Hematopoietic multipotent progenitor cell (in vitro differentiated cells): ENCODE data around the gene ARMS2. TPM values are rescaled to one million over a fixed set of nuclear protein-coding genes. Genes with fewer than 3 reads are reported as not detected.
A peak's percentile ranks its signal among the peaks of the same experiment; 100 is the strongest.

Experiments
- DNase-seq, 3 donors: peaks; one replicate each; pipeline ENCODE4 v3.0.0-alpha.2; 2011 to 2015; ENCODE audit warnings: low read depth in 2 of 3, low spot score in 2 of 3
- total RNA-seq: library from RNA; depleted of rRNA; stranded (reverse); fragments of >200 nt; gene quantifications from one replicate; pipeline ENCODE4 v1.2.3, GENCODE V29; 2012

Gene ARMS2, protein sequence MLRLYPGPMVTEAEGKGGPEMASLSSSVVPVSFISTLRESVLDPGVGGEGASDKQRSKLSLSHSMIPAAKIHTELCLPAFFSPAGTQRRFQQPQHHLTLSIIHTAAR
- total RNA-seq, result not detected

DNA sequence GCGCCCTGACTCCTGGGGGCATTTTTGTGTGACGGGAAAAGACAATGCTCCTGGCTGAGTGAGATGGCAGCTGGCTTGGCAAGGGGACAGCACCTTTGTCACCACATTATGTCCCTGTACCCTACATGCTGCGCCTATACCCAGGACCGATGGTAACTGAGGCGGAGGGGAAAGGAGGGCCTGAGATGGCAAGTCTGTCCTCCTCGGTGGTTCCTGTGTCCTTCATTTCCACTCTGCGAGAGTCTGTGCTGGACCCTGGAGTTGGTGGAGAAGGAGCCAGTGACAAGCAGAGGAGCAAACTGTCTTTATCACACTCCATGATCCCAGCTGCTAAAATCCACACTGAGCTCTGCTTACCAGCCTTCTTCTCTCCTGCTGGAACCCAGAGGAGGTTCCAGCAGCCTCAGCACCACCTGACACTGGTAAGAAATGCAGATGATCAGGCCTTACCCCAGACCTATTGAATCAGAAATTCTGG lies at the start of gene ARMS2:
ARMS2 (plus strand) TSS at position 51 of the 478 bp plus-strand sequence; CDS start at position 126, 75 bp downstream.
- DNase-seq, result no peak

DNA sequence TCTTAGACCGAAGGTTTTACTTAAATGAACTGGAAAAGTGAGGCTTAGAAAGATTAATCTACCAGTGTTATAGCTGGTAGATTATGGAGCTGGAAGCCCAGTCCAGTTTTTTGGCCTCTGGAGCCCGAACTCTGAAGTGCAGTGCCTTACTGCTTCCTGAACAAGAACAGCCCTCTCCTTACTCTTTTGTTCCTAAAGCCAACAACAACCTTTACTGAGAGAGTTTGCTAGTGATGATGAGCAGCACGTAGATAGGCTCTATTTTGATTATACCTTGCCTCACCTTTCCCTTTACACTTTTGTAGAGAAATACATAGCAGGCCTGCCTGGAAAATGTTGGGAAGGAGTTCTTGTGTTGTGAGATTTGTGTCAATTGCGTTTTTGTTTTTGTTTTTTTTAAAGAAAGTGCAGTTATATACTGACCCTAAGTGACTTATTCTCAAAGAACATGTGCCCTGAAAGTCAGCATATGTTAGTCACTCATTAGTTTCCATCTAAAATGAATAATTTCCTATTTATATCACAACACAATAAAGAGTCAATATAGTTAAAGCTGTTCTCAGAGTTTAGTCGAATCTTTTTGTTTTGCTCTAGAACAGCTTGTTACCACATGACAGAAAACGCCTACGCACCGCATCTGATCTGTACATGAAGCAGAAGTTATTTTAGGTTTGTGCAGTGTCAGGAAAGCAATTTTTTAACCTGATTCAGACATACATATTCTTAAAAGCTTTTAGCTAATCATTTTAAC lies 46.9 kb upstream of the ARMS2 start:
- no peak for DNase-seq

DNA sequence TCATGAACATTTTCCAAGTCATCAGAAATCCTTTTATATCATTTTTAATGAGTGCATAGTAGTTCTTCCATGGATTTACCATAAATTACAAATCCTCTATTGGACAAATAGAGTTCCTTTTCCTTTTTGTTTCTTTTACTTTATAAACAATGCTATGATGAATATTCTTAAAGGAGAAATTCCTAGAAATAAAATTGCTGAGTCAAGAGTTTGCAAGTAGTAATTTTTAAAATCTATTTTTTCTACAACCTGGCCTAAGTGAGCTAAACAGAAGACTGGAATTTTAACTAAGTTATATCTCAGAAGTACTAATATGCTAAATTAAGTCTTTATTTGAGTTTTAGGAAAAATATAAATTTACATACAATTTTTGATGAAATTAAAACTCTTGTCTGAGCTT lies 41.1 kb upstream of the ARMS2 start:
- DNase-seq, result no peak

- DNase-seq, result no peak
Observed at GRCh38 chr10:122417667-122418066, 36.8 kb upstream of the ARMS2 start.

DNA sequence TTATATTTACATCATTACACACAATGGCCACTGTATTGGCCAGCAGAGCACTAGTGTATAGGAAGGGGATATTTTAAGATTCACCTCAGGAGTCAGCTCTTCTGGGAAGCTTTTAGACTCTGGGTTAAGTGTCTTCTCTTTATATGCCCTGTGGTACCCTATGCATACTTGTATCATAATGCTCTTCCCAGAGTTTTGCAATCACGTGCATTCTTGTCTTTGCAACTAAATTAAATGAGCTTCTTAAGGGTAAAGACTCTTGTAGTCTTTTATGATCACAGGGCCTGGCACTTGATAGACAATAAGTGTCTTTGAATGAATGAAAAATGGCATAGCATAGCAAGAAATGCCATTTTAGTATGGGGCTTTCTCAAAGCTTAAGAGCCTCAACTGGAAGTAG lies 35.4 kb upstream of the ARMS2 start:
- DNase-seq, result no peak

DNA sequence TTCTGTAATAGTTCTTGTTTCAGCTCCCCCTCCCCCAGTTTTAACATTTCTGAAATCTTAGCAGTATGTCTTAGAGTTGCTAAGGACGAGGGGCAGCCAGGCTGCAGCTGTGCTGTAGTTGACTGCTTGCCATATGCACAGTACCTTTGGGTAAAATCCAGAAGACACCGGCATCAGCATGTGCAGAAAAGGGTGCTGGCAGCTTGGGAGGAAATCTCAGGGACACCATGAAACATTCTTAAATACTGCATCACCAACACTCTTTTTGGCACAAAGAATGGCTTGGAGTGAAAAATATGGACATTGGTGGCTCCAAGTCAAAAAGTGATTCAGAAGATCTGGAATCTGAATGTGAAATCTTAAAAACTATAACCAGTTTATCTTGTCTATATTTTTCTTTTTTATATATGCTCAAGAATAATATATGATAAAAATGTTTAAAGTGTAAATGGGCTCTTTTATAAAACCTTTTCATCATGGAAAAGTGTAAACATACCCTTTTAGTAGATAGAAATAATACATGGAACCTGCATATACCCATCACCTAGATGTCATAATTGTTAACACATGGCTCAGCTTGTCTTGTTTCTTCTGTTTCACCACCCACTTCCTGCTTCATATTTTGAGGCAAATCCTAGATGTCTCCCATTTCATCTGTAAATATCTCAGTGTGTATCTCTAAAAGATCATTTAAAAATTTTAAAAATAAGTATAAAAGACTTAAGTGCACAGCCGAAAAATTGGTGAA lies 34.4 kb upstream of the ARMS2 start:
- DNase-seq, result no peak

DNA sequence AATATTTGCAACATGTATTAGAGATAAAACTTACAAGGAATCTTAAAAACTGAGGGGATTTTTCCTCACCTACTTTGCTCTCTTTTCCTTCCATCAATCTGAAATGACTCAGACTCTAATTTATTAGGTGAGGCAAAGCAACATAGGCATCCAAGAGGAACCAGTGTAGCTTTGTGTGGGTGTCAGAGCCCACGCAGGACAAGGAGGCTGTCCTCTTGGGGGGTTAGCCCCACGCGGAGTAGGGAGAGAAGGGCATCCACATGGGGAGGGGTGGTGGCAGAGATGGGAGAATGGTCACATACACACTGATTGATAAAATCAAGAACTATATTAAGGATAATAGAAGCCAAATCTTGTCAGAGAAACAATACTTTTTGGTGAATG lies 33.8 kb upstream of the ARMS2 start:
- DNase-seq, result no peak

GRCh38 chr10:122421054-122421625 lies 33.3 kb upstream of the ARMS2 start:
- DNase-seq, result no peak

DNA sequence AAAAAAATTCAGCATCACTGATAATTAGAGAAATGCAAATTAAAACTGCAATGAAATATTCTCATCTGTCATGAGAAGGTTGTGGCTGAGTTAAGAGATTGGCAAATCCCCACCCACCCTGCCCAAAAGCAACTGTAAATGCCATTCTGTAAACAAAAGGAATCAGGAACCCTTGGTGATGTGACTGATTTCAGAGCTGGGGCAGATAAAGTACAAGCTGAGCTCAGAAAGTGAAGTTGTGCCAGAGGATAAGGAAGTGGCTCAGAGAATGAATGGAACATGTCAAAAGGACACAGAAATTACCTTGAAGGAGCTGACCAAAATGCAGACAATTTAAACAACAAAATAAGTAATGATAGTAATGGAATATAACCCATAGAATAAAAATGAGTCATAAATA lies 32.7 kb upstream of the ARMS2 start:
- DNase-seq, result no peak

DNA sequence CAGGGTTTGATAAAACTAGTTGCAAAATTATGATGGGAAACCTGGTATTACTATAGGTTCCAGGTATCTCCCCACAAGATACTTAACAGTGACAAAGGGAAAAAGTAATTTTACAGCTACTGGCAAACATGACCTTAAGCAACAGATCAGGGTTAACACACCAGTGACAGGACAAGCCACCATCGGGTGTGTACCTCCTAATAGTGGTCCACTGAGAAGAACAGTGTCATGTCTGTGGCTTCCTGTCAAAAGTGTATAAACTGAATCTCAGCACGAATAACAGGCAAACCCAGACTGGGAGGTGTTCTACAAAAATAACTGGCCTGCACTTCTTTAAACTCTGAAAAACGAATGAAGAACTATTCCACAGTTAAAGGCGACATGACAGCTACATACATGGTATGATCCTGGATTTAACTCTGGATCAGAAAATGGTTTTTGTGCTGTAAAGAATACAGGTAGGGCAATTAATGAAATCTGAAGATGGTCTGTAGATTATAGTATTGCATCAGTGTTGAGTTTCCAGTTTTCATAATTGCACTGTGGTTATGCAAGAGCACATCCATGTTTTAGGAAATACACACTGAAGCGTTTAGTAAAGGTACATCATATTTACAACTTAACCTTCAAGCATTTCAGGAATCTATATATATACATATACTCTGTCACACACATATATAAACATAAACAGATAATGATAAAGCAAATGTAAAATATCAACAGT lies 32.0 kb upstream of the ARMS2 start:
- DNase-seq, result no peak

GRCh38 chr10:122424059-122424458 lies 30.4 kb upstream of the ARMS2 start:
- no peak for DNase-seq

GRCh38 chr10:122426829-122427228 lies 27.6 kb upstream of the ARMS2 start:
- no peak for DNase-seq

DNA sequence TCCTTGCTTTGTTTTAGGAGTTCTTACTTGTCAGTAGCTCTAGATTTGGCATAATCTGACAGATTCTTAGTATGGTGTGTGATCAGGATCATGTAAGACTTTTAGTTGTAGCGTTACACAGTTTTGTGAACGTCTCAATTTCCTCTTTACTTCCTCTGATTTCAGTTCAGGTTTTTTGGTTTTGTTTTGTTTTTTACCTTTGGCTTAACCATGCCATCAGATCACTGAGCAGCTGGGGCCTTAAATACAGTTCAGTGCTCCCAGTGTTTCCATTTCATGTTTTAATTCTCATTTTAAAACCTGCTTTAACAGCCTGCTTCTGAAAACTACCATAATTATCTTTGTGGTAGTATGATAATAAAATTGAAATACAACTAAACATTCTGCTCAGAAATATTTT lies 27.2 kb upstream of the ARMS2 start:
- no peak for DNase-seq

- peak; percentile 24 to 68 (median 25) for DNase-seq
Observed at GRCh38 chr10:122435212-122435827, 19.1 kb upstream of the ARMS2 start.

DNA sequence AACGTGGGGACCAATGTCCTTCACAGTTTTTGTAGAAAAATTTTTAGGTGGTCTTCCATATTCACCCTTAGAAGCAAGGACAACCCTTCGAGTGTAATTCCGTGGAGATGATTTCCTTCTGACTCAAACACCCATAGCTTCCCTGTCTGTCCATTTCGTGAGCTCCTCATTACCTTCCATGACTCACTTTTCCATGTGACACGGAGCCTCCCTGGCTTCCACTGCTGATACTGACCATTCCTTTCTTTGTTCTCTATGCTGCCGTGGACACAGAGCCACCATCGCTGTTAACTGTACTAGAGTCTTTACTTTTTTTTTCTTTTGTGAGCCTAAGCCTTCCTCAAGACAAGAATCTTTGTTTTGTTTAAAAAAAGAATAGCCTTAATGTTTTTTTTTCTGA lies 12.5 kb upstream of the ARMS2 start:
- no peak for DNase-seq

DNA sequence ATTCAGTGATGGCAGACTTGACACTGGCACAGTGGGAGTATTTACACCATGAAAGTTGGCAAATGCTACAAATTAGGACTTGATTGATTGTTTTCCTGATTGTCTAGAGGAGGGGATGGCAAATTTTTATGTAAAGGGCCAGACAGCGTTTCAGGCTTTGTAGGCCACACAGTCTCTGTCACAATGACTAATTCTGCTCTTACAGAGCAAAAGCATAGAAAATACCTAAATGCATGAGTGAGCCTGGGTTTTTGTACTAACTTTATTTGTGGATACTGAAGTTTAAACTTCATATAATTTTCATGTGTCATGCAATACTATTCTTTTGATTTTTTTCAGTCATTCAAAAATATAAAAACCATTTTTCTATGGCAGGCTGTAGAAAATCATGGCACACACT lies 9.0 kb upstream of the ARMS2 start:
- DNase-seq, result no peak

DNA sequence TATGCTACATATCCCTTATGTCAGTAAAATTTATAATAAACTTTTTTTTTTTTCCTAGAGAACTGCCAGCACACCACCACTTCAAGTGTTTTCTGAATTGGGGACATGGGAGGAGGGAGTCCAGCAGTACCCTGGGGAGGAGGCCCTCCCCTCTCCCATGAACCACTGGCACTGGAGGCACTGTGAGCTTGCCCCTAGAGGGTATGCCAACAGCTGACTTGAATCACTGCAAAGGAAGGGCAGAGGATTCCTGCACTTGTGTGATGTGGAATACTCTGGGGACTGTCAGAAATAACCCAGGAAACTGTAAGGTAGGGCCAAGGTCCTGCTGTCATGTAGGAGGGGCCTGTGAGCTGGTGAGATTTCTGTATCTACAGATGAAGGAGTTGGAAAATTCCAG lies 8.5 kb upstream of the ARMS2 start:
- no peak for DNase-seq

DNA sequence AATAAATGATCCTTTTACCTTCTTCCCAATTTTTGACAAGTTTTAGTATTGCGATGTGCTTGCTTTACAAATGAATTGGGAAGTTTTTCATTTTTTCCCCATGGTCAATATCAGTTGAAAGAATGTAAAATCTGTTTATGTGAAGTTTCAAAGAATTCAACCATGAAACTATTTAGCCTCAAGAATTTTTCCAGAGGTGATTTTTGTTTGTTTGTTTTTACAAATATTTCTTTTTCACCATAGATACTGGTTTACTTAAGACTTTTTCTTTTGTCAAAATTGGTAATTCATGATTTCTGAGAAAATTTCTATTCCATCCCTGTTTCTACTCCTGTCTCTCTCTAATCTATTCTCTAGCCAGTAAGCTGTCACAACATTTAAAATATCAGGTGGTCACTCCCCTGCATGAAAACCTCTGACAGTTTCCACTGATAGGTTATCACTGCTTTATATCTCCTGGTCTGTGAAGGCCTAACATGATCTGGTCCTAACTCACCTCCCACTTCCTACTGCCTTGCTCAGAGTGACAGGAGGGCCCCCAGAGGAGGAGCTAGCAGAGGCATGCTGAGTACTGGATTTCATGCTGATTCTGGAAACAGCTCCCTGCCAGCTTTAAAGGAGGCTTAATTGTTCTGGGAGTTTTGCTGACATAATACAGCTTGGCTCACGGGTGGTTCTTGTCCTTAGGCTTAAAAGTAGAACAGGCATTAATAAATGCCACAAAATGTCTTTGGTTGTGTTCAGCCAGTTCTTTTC lies 7.6 kb upstream of the ARMS2 start:
- DNase-seq, result no peak

DNA sequence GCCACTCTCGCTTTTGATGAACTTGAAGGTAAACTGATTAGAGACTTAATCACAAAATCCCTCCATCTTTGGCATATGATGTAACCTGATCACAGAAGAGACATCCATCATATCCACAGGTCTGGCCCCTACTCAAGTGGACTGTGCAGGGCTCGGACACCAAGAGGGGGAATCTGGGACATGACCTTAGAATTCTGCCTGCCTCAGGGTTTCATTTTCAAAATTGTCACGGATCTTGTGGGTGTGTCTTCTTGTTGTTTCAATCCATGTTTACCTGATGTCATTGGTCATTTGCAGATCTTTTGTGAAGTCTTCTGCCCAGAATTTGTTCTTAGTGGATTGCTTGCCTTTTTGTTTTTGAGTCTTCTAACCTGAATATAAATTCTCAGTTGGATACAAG lies 5.9 kb upstream of the ARMS2 start:
- DNase-seq, result no peak

DNA sequence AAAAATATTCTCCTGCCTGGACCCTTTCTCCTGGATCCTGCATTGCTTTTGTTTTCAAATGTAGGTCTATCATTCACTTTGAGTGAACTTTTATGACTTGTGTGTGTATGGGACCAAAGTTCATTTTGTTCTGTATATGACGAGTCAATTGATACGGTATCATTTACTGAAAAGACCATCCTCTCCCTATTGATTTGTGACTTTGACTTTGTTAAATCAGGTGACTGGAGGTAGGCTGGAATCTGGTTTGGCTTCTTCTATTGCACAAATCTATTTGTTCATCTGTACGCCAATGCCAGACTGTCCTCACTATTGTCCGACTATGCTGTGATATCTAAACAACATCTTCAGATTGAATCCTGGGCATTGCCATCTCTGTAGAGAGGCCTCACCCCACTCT lies 5.3 kb upstream of the ARMS2 start:
- no peak for DNase-seq
